ENCODE measurements around the gene AP3M1.

- TF ChIP-seq CTCF (conservative IDR thresholded peaks at IDR 0.05): no peak
- TF ChIP-seq EZH2 (IDR thresholded peaks at IDR 0.05; ENCODE audit: low read depth): no peak
Measured at GRCh38 chr10:74139981-74140380, 10.6 kb downstream of the AP3M1 start.
